Measurements from ENCODE around the gene EGLN3. TPM values are rescaled to one million over a fixed set of nuclear protein-coding genes. Genes with fewer than 3 reads are reported as not detected.
"Not testable (repeated sequence)": the region's sequence is repeated elsewhere in the genome, so short reads cannot be mapped to it uniquely, and the experiment has no call there.

The EGLN3 gene
- total RNA-seq, 2 experiments from 2014 or later, result 0.07 to 0.48 TPM

DNA sequence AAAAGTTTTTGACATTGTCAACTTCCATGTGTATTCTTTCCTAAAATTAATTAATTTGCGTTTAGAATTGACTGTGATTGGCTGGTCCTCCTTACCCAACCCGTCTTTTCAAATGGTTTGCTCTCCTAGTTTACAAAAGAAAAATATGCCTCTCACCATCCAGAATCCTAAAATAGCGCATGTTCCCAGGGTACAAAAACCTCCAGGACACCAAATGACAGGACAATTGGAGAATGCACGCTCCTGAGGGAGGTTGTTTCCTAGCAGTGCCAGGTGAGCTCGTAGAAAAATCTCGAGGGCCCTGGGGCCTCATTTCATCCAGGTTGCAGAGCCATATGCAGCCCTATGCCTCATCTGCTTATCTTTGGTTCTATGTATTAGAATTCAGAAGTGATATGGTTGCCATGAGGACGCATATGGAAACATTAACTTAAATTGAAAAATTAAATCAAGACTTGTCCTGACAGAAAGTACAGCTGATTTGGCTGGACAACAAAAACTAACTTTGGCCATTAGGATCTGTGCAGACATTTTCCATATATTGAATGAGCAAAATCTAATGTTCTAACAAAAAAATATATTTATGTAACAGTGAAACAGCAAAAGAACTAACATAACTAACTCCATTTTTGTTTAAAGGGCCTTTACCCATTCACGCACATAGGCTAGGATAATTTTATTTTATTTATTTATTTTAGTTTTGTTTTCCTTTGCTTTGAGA lies 28.2 kb upstream of the EGLN3 start:
- H3K36me3 Mint-ChIP-seq (ENCODE audit: low read depth), result no peaks in the 10 kb centered on the region
- CTCF ChIA-PET, result no interaction called here
- H3K4me1 Mint-ChIP-seq (ENCODE audit: low read depth), result no peaks in the 10 kb centered on the region
- H3K27me3 Mint-ChIP-seq (ENCODE audit: low read depth), result no peaks in the 10 kb centered on the region
- H3K9me3 Mint-ChIP-seq, result peaks cover 3% of the 10 kb centered on the region
- H3K27ac Mint-ChIP-seq, result no peak overlapping the region
- H3K4me3 Mint-ChIP-seq, result no peak overlapping the region
- intact Hi-C loops (cut with micrococcal nuclease), result no loop called here
- DNase-seq, result no peak

DNA sequence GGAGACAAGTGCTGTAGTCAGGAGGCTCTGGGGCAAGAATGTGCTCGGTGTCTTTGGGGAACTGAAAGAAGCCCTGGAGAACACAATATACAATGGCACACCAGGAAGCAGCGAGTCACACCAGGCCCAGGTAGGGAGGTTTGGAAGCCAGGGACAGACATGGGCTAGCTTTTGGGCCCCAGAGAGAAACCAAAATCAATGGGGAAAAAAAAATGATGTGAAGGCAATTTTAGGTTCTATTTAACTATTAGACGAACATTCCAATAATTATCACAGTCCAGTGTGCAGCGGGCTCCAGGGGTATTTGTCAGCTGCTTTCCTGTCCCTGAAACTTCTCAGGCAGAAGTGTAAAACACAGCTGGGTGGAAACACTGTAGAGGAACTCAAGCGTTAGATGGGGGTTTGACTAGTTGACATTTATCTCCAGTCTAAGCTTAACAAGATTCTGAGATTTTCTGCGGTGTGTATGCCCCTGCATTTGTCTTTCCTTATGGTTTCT lies 21.8 kb upstream of the EGLN3 start:
- Mint-ChIP-seq H3K27me3 (ENCODE audit: low read depth) (no peaks in the 10 kb centered on the region), H3K9me3 (peaks cover 10% of the 10 kb centered on the region), H3K36me3 (ENCODE audit: low read depth) (no peaks in the 10 kb centered on the region), H3K4me3 (no peak overlapping the region), H3K27ac (no peak overlapping the region), H3K4me1 (ENCODE audit: low read depth) (no peaks in the 10 kb centered on the region)
- CTCF ChIA-PET, result no interaction called here
- intact Hi-C loops (cut with micrococcal nuclease), result no loop called here
- DNase-seq, result no peak

DNA sequence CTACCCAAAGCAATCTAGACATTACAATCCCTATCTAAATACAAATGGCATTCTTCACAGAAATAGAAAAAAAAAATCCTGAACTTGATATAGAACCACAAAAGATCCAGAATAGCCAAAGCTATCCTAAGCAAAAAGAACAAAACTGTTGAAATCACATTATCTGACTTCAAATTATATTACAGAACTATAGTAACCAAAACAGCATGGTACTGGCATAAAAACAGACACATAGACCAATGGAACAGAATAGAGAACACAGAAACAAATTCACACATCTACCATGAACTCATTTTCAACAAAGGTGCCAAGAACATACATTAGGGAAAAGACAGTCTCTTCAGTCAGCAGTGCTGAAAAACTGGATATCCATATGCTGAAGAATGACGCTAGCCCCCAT lies 19.0 kb upstream of the EGLN3 start:
- CTCF ChIA-PET; intact Hi-C loops (cut with micrococcal nuclease); DNase-seq; H3K36me3 Mint-ChIP-seq (ENCODE audit: low read depth); H3K4me3 Mint-ChIP-seq; H3K27me3 Mint-ChIP-seq (ENCODE audit: low read depth); H3K9me3 Mint-ChIP-seq; H3K27ac Mint-ChIP-seq; H3K4me1 Mint-ChIP-seq (ENCODE audit: low read depth): not testable (repeated sequence)

DNA sequence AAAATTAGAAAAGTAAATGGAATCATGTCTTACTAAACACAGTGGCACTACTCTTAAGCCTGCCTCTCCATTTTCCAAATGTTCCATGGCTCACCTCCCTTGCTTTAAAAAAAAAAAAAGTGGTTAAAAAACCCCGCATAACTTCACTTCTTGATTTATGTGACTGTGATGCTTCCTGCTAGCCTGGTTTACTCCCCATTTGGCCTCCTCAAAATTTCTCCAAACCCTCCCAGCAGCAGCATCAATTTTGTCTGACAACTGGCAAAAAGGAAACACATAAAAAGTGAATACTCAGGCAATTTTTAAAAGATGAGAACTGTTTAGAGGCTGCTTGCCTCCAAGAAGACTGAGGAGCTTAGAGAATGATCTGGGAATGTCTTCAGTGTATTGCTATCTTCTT lies 17.8 kb upstream of the EGLN3 start:
- intact Hi-C loops (cut with micrococcal nuclease), result no loop called here
- H3K4me1 Mint-ChIP-seq (ENCODE audit: low read depth), result no peaks in the 10 kb centered on the region
- peaks cover 10% of the 10 kb centered on the region for H3K9me3 Mint-ChIP-seq
- CTCF ChIA-PET, result no interaction called here
- no peak for DNase-seq
- no peak overlapping the region for H3K27ac Mint-ChIP-seq
- no peaks in the 10 kb centered on the region for H3K27me3 Mint-ChIP-seq (ENCODE audit: low read depth)
- H3K4me3 Mint-ChIP-seq, result no peak overlapping the region
- no peaks in the 10 kb centered on the region for H3K36me3 Mint-ChIP-seq (ENCODE audit: low read depth)

DNA sequence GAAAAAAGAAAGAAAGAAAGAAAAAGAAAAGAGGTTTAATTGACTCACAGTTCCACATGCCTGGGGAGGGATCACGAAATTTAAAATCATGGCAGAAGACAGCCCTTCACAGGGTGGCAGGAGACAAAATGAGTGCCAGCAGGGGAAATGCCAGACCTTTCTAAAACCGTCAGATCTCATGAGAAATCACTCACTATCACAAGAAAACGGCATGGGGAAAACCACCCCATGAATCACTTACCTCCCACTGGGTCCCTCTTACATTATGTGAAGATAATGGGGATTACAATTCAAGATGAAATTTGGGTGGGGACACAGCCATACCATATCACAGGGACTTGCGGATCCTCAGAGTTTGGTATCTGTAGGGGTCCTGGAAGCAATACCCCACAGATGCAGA lies 16.3 kb upstream of the EGLN3 start:
- H3K27ac Mint-ChIP-seq, result no peak overlapping the region
- CTCF ChIA-PET, result no interaction called here

DNA sequence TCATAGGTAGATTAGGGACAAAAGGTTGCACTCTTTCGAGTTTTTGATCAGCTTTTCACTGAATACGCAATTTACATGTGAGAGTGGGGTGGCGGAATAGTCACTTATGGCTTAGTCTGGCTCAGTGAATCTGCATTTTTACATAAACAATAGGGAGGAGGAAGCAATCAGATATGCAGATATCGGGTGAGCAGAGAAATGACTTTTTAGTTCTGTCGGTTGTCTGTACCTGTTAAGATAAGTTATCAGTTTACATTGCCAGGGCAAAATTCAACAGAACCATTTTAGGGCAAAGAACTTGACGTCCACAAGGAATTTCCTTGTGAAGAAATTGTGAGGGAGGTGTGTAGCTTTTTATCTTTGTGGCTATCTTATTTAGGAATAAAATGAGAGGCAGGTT lies 15.4 kb upstream of the EGLN3 start:
- Mint-ChIP-seq H3K9me3 (peaks cover 10% of the 10 kb centered on the region), H3K27me3 (ENCODE audit: low read depth) (no peaks in the 10 kb centered on the region)
- CTCF ChIA-PET, result no interaction called here

More for the DNA sequence above, 16.3 kb upstream of the EGLN3 start:
- Mint-ChIP-seq H3K4me3 (no peak overlapping the region), H3K9me3 (peaks cover 10% of the 10 kb centered on the region), H3K27me3 (ENCODE audit: low read depth) (no peaks in the 10 kb centered on the region), H3K36me3 (ENCODE audit: low read depth) (no peaks in the 10 kb centered on the region), H3K4me1 (ENCODE audit: low read depth) (no peaks in the 10 kb centered on the region)
- no peak for DNase-seq
- intact Hi-C loops (cut with micrococcal nuclease), result no loop called here

DNA sequence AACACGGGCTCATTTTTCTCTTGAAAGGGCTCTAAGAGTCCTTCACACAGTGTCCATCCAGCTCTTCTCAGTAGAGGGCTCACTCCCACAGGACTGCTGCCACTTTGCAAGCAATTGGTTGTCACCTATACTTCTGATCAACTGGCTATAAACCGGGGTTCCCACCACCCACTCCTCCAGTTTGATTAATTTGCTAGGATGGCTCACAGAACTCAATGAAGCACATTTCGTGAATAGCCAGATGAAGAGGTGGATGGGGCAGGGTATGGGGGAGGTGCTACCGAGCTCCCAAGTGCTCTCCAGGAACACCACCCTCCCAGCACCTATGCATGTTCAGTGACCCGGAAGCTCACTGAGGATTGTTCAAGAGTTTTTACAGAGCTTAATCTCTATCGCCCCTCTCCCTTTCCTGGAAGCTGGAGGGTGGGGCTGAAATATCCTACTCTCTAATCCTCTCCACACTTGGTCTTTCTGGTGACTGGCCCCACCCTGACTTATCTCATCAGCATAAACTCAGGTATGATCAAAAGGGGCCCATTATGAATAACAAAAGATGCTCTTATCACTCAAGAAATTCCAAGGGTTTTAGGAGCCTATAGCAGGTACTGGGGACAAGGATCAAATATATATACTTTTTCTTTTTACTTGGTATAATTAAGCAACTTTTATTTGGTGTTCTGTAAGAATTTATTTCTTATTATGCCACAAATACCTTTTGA lies 13.9 kb upstream of the EGLN3 start:
- CTCF ChIA-PET, result no interaction called here
- H3K27me3 Mint-ChIP-seq (ENCODE audit: low read depth), result no peaks in the 10 kb centered on the region
- no peak overlapping the region for H3K27ac Mint-ChIP-seq
- no peaks in the 10 kb centered on the region for H3K36me3 Mint-ChIP-seq (ENCODE audit: low read depth)
- DNase-seq, result no peak
- no peak overlapping the region for H3K4me3 Mint-ChIP-seq
- peaks cover 1% of the 10 kb centered on the region for H3K9me3 Mint-ChIP-seq
- no peaks in the 10 kb centered on the region for H3K4me1 Mint-ChIP-seq (ENCODE audit: low read depth)
- intact Hi-C loops (cut with micrococcal nuclease), result no loop called here

More for the DNA sequence above, 15.4 kb upstream of the EGLN3 start:
- no peaks in the 10 kb centered on the region for H3K36me3 Mint-ChIP-seq (ENCODE audit: low read depth)
- no peak for DNase-seq
- no peak overlapping the region for H3K27ac Mint-ChIP-seq
- no peaks in the 10 kb centered on the region for H3K4me1 Mint-ChIP-seq (ENCODE audit: low read depth)
- intact Hi-C loops (cut with micrococcal nuclease), result no loop called here
- H3K4me3 Mint-ChIP-seq, result no peak overlapping the region

DNA sequence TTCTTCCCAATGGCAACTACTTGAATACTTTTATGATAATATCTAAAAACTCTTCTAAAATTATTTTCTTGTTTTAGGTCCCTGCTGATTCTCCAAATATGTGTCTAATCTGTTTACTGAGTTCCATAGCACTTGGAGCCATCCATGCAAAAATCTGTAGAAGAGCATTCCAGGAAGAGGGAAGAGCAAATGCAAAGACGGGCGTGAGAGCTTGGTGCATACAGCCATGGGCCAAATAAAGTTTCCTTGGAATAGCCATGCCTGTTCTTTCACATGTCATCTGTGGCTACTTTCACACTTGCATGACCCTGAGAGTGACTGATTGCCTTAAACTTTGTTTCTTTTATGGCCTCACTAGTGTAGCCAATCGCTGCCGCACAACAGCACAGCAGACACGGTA lies 13.0 kb upstream of the EGLN3 start:
- intact Hi-C loops (cut with micrococcal nuclease), result no loop called here
- peaks cover 4% of the 10 kb centered on the region for H3K27me3 Mint-ChIP-seq (ENCODE audit: low read depth)
- H3K27ac Mint-ChIP-seq, result no peak overlapping the region
- CTCF ChIA-PET, result no interaction called here
- H3K4me3 Mint-ChIP-seq, result no peak overlapping the region
- H3K36me3 Mint-ChIP-seq (ENCODE audit: low read depth), result no peaks in the 10 kb centered on the region
- no peaks in the 10 kb centered on the region for H3K4me1 Mint-ChIP-seq (ENCODE audit: low read depth)
- DNase-seq, result no peak
- no peaks in the 10 kb centered on the region for H3K9me3 Mint-ChIP-seq

DNA sequence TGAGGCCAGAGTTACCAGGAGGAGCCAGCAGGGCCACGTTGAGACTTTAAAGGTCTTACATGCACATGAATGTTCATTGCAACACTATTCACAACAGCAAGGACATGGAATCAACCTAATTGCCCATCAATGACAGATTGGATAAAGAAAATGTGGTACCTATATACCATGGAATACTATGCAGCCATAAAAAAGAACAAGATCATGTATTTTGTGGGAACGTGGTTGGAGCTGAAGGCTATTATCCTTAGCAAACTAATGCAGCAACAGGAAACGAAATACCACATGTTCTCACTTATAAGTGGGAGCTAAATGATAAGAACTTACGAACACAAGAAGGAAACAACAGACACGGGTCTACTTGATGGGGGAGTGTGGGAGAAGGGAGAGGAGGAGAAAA lies 11.6 kb upstream of the EGLN3 start:
- H3K27me3 Mint-ChIP-seq (ENCODE audit: low read depth); intact Hi-C loops (cut with micrococcal nuclease); H3K9me3 Mint-ChIP-seq; H3K4me1 Mint-ChIP-seq (ENCODE audit: low read depth); H3K27ac Mint-ChIP-seq; H3K36me3 Mint-ChIP-seq (ENCODE audit: low read depth); DNase-seq; H3K4me3 Mint-ChIP-seq: not testable (repeated sequence)
- CTCF ChIA-PET, result interaction anchor here (0.7 kb wide), 1 partner anchor 607 kb away, joined by 3 read pairs; no protein-coding TSS in a partner anchor

DNA sequence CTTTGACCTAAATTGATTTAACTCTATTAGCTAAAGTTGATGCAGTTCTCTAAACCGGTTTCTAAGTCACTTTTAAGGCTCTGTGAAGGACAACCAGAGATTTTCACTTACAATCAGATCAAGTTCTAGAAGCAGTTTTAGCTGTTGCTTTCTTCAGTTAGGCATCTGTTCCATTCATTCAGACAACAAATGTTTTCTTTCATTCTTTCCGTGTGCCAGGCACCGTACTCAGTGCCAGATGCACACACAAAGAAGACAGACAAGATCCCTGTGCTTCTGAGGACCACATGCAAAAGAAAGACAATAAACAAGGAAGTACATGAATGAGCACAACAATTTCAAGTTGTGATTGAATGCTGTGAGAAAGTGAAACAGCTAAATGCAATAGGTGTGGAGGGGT lies 11.1 kb upstream of the EGLN3 start:
- Mint-ChIP-seq H3K36me3 (ENCODE audit: low read depth) (no peaks in the 10 kb centered on the region), H3K4me3 (no peak overlapping the region), H3K27me3 (ENCODE audit: low read depth) (peaks cover 7% of the 10 kb centered on the region), H3K4me1 (ENCODE audit: low read depth) (no peaks in the 10 kb centered on the region), H3K27ac (no peak overlapping the region), H3K9me3 (no peaks in the 10 kb centered on the region)
- intact Hi-C loops (cut with micrococcal nuclease), result no loop called here
- CTCF ChIA-PET, result no interaction called here
- no peak for DNase-seq

DNA sequence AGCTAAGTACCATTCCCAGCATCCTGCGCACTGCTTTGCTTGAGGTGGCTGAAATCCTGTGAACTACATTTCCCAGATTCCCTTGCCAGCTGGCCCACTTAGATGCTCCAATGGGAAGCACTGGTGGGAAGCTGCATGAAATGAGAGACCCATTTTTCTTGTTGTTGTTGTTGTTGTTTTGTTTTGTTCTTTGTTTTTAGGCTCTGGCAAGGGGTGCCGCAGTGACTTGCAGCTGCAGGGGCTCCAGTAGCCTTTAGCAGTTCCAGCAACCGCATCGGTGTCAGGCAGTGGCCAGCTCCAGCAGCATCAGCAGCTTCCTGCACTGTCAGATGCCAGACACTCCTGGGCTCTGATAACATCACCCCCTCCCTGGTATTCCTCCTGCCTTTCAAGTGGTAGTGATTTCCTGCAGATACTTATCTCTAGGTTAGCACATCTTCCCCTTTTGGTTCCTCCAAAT lies 8.8 kb upstream of the EGLN3 start:
- H3K27me3 Mint-ChIP-seq (ENCODE audit: low read depth), result peaks cover 9% of the 10 kb centered on the region
- intact Hi-C loops (cut with micrococcal nuclease), result loop anchor here (10.0 kb wide), 1 partner anchor 265 kb away; no protein-coding TSS in a partner anchor
- no peak for DNase-seq

DNA sequence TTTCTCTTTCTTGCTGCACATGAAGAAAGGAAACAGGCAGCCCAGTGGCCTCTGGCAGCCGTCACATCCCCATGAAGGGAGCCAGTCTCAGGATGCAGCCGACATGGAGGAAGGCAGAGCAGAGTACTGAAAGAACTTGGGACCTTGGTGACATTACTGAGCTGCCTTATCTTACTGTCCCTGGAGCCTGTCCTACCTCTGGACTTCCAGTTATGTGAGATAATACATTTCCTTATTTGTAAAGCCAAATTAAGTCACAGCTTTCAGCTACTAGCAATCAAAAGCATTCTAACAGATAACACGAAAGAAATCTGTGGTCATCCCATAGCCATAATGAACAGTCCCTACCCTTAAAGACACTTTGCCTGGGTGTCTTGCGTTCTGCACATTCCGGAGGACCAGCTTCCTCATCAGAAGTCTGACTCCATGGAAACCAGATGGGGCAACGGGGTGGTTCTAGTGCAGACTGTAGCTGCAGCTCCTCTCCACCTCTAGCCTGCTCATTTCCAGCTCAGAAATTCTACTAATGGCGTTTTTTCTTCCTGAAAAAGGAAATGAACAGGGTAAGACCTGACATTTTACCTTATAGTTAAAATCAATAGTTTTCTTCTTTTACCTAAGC lies 7.8 kb upstream of the EGLN3 start:
- Mint-ChIP-seq H3K27me3 (ENCODE audit: low read depth) (peaks cover 13% of the 10 kb centered on the region), H3K4me3 (no peak overlapping the region), H3K36me3 (ENCODE audit: low read depth) (no peaks in the 10 kb centered on the region), H3K4me1 (ENCODE audit: low read depth) (no peaks in the 10 kb centered on the region), H3K9me3 (no peaks in the 10 kb centered on the region), H3K27ac (no peak overlapping the region)
- intact Hi-C loops (cut with micrococcal nuclease), result loop anchor here (10.0 kb wide), 1 partner anchor 266 kb away; no protein-coding TSS in a partner anchor
- no peak for DNase-seq
- CTCF ChIA-PET, result interaction anchor here (0.6 kb wide), 1 partner anchor 365 kb away, joined by 3 read pairs; no protein-coding TSS in a partner anchor

More for the DNA sequence above, 8.8 kb upstream of the EGLN3 start:
- Mint-ChIP-seq H3K36me3 (ENCODE audit: low read depth) (no peaks in the 10 kb centered on the region), H3K4me1 (ENCODE audit: low read depth) (no peaks in the 10 kb centered on the region), H3K4me3 (no peak overlapping the region), H3K27ac (no peak overlapping the region), H3K9me3 (no peaks in the 10 kb centered on the region)
- CTCF ChIA-PET, result interaction anchor here (0.6 kb wide), 1 partner anchor 125 kb away, joined by 4 read pairs; no protein-coding TSS in a partner anchor

Data from activated naive CD4-positive, alpha-beta T cell treated with anti-CD3 and anti-CD28 coated beads for 36 hours (primary cell).